HG03342 (cell line): ENCODE measurements around the gene KRTAP6-3.

Experiments used
- ATAC-seq: cut with Tn5 transposase; IDR thresholded peaks from one replicate; pipeline ENCODE4 v1.9.1; 2021; ENCODE audit warnings: mild to moderate bottlenecking, moderate library complexity; ENCODE audit not compliant: unreplicated experiment

Gene KRTAP6-3

DNA sequence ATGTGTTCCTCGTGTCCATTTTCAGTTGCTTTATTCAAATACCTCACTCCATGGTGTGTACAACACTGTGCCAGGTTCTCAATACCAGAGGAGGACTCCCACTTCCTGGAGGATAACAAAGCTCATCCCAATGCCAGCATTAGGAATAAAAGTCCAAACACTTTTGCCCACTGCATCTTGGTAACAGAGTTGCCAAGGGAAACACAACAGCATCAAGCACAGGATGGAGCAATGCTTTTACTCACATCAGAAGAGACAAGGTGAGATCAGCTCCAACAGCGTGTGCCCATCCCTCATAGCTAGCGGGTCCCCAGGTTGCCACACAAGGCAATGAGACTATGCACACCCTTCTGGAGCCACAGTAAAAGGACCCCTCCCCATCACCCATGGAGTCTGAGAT lies 31.1 kb downstream of the KRTAP6-3 start:
- ATAC-seq = no peak

GRCh38 chr21:30625449-30626165 lies 33.4 kb downstream of the KRTAP6-3 start:
- no peak for ATAC-seq

DNA sequence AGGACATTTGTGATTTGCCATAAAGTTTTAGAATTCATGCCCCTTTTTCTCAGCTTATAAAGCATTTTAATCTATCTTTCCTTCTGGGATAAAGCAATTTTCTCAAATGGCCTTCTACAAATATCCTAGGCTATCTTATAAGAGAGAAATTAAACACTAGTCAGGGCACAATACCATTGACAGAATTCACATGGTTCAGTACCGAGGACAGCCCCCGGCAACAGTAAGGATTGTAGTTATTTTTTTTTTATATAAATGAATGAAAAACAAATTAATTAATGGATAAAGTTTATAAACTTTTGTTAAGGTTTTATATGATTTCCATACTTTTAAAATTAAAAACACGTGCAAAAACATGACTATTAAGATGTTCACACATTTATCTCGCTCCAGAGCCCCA lies 35.9 kb downstream of the KRTAP6-3 start:
- ATAC-seq = no peak

DNA sequence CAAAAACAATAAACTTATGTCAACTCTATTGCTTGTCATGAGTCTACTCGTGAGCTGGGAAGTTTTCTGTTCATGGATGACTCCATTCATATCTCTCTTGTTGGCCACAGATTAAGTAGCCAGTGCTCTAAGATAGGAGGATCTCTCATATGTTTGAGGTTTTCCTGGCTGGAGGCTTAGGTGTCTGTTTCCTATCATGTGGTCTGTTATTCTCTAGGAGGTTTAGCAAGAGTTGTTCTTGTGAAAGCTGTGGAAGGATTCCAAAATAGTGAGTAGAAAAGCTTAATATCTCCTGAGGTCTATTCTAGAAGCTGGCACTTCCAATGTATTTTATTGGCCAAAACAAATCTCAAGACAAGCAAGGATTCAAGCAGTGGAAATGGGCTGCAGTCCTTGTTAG lies 37.0 kb downstream of the KRTAP6-3 start:
- ATAC-seq = no peak

DNA sequence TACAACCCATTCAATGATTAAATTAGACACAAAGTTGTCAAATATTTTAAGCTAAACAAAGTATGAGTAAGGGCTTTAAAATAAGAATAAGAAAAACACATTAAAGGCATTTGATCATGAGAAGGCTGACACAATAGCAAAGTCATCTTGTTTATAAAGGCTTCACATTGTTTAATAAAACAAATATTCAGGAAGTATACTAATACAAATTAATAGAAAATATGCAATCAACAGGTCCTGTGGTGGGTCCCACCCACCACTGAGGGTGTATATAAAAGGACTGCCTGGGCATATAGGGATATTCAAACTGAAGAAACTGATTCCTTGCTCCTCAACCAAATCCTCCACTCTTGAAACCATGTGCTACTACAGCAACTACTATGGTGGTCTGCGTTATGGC lies 42.7 kb downstream of the KRTAP6-3 start, which contains the start of gene KRTAP20-2:
Gene KRTAP20-2, plus strand, starts transcription at position 301 of the 400 bp plus-strand sequence. Its CDS starts 58 bp downstream, at position 359.
- no peak for ATAC-seq

DNA sequence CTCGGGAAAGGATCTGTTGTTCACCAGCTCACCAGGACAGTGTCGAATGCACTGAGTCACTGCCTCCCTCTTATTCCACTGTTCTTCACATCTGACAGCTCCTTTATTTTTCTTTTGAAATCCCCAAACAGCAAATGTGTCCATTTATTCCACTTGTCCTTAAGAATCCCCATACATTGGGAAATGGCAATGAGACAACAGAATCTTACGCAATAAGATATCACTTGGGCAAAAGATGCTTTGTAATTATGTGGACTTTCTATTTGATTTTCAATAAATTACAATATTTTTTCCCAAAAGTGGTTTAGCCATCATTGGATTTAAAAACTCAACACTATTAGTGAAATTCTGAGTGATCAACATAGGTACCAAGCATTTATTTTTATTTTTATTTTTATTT lies 46.4 kb downstream of the KRTAP6-3 start:
- no peak for ATAC-seq

- ATAC-seq = no peak
Observed at GRCh38 chr21:30642564-30642963, 50.3 kb downstream of the KRTAP6-3 start, which contains the start of gene KRTAP20-3. KRTAP20-3 (plus strand) TSS chr21:30642864.
